Midbrain (tissue), 1 donor: ENCODE data around the gene GAPVD1.
A peak's percentile ranks its signal among the peaks of the same experiment; 100 is the strongest.
"Not testable (repeated sequence)": the region's sequence is repeated elsewhere in the genome, so short reads cannot be mapped to it uniquely, and the experiment has no call there.

Experiments used
- DNase-seq: peaks from one replicate; lab custom pipeline; 2025; lab: John Stamatoyannopoulos, UW

Gene GAPVD1

DNA sequence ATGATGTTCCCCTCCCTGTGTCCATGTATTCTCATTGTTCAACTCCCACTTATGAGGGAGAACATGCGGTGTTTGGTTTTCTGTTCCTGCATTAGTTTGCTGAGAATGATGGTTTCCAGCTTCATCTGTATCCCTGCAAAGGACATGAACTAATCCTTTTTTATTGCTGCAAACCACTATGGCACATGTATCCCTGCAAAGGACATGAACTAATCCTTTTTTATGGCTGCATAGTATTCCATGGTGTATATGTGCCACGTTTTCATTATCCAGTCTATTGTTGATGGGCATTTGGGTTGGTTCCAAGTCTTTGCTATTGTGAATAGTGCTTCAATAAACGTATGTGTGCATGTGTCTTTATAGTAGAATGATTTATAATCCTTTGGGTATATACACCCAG, 54.7 kb downstream of the GAPVD1 start:
- not testable (repeated sequence) for DNase-seq

DNA sequence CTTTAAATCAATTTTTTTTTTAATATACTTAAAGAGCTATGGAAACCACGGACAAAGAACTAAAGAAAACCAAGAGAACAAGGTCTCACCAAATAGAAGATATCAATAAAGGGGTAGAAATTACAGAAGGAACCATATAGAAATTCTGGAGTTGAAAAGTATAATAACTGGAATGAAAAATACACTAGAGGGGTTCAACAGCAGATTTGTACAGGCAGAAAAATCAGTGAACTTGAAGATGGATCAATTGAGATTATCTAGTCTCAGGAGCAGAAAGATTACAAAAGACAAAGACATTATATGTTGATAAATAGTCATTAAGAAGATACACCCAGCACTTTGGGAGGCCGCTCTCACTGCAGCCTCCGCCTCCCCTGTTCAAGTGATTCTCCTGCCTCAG, 56.1 kb downstream of the GAPVD1 start:
- no peak for DNase-seq

DNA sequence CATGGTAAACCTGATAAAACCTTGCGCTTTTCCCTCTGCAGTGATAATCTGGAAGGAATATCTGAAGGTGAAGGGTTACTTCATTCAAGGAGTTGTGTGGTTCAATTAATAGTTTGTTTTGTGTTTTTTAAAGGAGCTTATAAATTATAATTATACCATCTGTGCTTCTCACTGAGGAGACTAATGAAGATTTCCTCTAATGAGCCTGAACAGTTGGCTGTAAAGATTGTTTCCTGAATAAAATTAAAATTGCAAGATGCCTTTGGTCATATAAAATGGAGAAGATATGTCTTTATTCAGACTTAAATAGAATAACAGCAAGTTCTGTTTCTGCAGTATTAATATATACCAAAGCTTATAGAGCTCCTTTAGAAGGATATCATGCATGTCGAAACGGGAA, 59.9 kb downstream of the GAPVD1 start:
- no peak for DNase-seq

DNA sequence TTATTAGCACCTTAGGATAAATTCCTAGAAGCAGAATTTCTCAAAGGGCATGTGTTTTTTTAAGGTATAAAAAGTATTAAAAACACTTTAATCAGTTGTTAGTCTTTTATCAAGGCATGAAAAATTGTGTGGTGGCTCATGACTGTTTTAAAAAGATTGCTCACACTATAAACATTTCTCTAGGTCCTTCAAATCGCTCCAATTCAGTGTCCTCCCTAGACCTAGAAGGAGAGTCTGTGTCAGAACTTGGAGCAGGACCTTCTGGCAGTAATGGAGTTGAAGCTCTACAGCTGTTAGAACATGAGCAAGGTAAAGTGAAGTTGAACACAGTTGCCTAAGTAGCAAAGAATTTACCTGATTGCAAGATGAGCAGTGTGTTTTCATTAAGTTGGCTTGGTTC, 62.0 kb downstream of the GAPVD1 start:
- DNase-seq, result no peak

DNA sequence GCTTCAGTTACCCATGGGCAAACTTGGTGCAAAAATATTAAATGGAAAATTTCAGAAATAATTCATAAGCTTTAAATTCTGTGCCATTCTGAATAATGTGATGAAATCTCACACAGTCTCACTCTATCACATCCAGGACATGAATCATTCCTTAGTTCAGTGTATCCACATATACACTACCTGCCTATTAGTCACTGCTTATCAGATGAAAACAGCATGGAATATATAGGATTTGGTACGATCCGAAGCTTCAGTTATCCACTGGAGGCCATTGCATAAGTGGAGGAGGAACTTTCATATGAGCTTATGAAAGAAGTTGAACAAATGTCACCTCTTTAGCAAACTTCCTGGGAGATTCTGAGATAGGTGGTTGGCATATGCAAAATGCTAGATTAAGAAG, 64.2 kb downstream of the GAPVD1 start:
- DNase-seq, result no peak

DNA sequence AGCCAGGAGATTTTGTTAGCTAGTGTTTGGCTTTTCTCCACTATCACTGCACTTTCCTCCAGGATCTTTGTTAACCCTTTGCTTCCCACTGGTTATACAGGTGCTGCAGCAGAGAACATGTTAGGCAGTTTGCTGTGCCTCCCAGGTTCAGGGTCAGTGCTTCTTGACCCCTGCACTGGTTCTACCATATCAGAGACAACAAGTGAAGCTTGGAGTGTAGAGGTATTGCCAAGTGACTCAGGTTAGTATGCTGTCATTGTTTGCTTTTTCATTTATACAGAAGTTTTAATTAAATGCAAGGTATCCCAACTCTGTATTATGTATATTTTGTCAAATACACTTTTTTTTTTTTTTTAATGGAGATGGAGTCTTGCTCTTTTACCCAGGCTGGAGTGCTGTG, 68.4 kb downstream of the GAPVD1 start:
- DNase-seq, result no peak

DNA sequence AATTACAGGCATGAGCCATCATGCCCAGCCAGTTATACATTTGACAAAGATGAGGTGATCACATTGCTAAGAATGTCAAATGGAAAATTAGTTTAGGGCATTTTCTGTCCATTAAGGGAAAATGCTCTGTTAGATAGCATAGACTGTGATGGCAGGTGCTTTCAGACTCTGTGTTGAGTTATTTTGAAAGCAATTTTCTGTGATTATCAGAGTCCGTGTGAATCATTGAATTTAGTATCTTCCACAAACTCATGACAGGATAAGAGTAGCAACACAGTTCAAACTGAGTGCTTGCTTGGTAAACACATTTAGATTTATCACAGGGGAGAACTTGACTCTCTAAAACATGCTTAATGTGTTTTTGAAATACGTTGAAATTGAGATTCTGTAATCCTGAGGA, 69.0 kb downstream of the GAPVD1 start:
- DNase-seq, result no peak

DNA sequence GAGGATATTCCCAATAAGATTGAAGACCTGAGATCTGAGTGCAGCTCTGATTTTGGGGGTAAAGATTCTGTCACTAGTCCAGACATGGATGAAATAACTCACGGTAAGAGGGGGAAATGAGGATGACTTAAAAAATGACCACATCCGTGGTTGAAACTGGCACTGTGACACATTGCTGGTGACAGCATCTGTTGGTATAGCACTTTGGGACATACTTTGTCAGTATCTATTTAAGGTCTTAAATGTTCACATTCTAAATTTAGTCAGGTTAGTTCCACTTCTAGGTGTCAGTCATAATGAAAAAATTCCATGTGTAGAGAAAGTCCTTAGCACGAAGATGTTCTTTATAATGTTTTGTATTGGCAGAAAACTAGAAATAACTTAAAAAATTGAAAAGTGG, 70.9 kb downstream of the GAPVD1 start:
- no peak for DNase-seq

DNA sequence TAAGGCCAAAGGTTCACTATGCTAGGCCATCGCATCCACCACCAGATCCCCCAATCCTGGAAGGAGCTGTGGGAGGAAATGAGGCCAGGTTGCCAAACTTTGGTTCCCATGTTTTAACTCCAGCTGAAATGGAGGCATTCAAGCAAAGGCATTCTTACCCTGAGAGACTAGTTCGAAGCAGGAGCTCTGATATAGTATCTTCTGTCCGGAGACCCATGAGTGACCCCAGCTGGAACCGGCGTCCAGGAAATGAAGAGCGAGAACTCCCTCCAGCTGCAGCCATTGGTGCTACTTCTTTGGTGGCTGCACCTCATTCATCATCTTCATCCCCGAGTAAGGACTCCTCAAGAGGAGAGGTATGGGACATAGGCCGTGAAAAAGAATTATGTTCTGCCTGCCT, 75.6 kb downstream of the GAPVD1 start:
- no peak for DNase-seq

DNA sequence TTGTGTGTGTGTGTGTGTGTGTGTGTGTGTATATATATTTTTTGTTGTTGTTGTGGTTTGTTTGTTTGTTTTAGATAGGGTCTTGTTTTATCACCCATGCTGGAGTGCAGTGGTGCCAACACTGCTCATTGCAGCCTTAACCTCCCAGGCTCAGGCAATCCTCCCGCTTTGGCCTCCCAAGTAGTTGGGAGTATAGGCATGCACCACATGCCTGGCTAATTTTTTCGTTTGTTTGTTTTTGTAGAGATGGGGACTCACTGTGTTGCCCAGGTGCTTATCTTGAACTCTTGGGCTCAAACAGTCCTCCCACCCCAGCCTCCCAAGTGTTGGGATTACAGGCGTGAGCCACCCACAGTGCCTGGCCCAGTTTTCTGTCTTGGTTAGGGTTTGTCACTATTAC, 77.3 kb downstream of the GAPVD1 start:
- DNase-seq, result no peak

DNA sequence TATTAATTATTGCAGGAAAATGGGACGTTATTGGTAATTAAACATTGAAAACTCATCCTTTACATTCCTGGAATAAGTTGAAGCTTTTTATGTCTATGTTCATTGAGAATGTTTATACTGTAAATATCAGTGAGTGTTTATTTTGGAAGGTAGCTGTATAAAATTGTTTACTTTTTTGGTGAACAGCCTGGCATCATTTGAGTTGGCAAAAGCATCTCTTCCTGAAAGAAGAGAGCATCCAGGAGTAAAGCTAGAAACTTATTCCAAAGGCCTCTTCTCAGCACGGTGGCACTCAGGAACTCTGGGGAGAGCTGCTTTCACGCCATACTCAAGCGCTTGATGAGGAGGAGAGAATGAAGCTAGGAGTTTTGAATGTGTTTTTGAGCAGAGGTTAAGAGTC, 79.9 kb downstream of the GAPVD1 start:
- no peak for DNase-seq

DNA sequence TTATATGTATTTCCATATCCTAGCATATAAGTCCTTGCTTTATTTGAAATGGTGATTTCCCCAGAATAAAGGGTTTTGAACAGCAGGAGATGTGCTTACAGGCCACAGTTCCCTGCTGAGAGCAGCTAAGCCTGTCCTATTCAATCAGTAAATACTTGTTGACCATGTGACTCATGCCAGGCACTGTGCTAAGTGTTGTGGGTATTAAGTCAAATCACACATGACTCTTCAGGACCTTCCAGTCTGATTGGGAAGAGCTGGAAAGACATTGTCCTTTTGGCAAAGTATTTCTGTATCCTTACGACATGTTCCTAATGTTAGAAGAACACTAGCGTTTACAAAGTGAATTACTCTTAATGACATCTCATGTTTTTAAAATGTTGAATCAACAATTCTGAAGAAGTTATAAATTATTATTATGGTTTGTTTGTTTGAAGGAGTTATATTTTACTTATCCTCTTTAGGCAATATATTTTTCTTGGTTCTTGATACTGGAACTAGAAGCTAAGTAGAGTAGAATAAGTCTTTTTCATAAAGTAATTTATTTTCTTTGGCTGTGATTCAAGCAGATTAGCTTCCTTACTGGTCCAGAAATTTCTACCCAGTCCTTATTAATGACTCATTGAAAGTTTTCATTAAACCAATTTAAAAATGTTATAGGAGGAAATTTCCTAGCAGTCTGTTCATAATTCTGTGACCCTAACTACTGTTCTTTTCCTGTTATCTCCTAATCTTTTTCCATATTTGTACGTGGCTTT, 82.1 kb downstream of the GAPVD1 start:
- DNase-seq, result no peak

DNA sequence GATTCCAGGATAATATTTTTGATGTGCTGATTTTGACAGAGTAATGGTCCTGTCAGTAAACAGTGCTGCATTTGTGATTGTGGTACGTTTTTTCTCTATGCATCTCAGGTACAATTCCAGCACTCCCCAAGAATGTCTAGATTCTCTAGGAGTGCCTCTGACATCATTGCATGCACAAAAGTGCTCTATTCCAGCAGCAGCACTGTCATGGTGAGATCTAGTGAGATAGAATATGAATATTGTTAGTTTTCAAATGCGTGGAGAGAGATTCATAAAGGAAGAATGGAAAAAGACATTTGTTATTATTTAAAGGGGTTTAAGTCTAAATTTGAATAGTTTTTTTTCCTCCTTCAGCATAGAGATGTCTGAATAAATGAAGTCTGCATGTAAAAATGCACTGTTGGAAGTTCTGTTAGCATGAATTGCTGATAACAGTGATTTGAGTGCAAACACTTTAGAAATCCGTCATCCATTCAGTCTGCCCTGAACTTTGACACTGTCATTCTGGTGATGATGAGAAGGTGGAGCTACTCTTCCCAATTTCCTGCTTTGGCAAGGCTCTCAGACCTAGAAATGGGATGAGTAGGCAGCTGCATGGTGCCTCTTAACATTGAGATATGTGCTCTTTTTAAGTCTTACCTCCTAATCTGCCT, 84.6 kb downstream of the GAPVD1 start:
- DNase-seq, result no peak

DNA sequence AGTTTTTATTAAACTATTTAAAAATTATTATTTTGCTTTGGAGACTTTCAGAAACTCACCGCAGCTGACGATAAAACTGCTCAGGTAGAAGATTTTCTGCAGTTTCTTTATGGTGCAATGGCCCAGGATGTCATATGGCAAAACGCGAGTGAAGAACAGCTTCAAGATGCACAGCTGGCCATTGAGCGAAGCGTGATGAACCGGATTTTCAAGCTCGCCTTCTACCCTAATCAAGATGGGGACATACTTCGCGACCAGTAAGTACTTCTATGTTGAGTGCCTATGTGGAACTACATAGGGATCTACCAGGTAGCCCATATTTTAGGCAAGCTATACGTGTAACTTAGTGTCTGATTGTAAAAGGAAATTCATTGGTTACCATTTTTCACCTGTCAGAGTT, 94.0 kb downstream of the GAPVD1 start:
- no peak for DNase-seq

DNA sequence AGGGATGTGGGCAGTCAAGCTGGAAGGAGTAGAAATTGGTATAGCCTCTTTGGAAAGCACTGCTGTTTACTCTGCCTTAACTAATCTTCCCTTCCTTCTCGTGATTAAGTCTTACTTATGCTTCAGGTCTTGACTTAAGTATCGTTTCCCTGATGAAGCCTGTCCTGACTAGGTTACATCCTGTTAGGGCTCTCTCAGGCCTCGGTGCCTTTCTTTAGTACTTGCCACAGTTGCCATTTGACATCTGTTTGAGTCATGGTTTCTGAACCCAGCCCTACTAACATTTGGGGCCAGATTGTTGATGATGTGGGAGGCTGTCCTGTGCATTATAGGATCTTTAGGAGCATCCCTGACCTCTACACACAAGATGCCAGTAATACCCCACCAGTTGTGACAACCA, 94.4 kb downstream of the GAPVD1 start:
- no peak for DNase-seq

DNA sequence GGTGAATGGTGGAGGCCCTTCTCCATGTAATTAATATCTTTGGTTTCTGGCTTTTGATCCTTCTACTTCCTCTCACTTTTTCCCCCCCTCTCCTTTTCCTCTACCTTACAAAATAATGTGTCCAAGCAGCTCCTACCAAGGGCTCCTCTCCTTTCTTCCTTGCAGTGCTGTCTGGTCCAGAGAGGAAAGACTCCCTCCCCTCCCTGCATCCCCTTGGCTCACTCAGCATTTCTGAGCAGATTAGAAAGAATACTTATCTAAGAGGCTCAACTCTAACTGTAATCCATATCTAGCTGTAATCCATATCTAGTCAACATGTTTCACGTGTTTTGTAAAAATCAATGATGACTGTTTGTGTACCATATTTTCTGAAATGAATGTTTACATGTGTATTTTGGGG, 97.4 kb downstream of the GAPVD1 start:
- DNase-seq, result no peak

DNA sequence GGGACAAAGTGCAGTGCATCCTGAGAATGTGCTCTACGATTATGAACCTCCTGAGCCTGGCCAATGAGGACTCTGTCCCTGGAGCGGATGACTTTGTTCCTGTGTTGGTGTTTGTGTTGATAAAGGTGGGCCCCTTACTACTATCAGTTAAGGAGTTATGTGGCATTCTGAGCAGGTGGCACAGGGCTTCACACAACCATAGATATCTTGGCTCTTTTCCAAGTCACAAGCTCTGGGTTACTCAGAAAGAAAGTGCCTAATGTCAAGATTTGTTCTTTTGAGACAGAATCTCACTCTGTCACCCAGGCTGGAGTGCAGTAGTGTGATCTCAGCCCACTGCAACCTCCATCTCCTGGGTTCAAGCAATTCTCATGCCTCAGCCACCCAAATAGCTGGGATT, 99.0 kb downstream of the GAPVD1 start:
- no peak for DNase-seq

DNA sequence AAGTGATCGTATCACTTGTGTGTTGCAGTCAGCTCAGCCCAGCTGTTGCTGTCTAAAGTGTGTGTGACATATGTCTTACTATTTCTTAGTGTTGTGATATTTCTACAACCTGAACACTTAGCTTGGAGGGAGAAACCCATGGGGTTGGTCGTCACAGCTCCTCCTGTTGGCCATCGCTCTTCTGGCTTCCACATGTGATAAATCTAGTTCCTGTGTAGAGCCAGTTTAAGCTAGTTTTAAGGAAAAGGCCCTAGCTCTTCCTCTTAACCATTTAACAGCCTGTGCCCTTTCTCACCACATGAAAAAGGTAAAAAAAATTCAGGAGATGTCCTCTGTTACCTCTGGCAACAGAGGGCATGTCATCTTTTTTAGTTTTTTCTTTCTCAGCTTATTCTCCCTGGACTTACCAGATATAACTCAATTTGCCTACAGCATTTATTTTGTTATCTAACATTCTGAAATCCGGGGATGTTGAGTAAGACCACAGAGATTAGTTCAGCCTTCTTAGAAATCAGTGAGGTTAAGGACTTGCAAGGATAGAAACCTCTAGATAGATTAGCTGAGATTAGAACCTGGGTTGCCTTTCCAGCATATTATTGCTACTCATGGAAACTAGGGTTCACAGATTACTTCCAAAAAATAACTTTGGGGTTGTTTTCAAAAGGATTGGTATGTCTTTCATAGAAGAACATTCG, 100.4 kb downstream of the GAPVD1 start:
- no peak for DNase-seq

DNA sequence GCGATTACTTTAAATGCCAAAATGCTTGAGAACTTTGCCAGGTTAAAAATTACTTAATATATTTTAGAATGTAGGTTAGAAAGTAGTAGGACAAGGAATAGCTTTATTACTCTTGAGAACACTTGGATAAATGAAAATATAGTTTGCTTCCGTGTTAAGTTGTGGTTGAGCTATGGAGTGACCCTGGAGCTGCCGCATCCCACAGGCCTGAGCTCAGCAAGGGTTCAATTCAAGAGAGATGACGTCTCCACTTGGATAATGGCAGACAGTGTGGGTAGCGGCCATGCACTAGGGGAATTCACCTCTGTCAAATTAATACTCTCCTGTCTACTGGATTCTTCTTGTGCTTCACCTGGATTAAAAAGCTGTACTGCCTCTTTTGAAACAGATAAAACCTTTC, 105.0 kb downstream of the GAPVD1 start:
- DNase-seq, result no peak

DNA sequence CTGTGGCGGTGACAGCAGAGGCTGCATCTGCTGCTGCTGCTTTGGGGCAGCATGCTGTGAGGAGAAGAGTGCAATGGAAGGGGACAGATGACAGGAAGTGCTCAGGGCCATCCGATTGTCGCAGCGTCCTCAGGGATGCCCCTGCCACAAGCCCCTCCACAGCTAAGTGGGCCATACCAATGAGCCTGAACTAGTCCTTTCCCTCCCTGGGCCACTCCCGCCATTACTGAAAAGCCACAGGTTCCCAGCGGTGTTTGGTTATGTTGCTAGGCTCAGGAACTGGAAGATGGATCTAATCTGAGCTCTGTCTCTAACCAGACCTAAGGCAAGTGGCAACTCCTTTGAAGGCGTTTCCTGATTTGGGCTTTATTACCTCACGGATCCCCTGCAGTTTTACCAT, 109.2 kb downstream of the GAPVD1 start:
- no peak for DNase-seq

DNA sequence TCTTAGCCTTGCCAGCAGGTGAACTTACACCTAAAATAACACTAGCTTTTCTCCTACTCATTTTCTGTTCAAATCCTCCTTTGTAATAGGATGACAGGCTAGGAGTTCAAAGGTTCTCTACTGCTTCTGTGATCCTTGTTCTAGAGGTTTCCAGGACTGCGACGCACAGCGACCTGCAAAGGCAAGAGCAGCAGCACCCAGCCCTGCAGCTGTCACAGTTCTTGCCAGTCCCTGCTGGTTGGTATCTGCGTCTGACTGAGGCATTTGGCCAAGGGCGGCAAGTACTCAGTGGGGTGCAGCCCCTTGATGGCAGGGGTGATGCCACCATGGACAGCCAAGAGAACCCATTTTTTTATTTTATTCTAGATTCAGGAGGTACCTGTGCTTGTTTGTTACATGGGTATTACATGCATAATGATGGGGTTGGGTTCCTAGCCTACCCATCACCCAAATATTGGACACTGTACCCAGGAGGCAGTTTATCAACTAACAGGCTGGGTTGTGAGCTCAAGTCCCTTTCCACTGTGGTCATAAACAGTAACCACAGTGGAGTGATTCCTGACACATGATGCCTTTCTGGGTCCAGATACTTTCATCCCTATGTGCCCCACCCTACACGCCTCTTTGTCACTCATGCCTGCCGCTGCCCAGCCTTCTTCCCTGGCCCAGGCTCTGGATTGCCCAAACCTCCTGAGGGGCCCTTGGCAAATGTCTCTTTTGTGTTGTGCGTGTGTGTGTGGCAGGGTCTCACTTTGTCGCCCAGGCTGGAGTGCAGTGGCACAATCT, 111.0 kb downstream of the GAPVD1 start:
- DNase-seq, result no peak

DNA sequence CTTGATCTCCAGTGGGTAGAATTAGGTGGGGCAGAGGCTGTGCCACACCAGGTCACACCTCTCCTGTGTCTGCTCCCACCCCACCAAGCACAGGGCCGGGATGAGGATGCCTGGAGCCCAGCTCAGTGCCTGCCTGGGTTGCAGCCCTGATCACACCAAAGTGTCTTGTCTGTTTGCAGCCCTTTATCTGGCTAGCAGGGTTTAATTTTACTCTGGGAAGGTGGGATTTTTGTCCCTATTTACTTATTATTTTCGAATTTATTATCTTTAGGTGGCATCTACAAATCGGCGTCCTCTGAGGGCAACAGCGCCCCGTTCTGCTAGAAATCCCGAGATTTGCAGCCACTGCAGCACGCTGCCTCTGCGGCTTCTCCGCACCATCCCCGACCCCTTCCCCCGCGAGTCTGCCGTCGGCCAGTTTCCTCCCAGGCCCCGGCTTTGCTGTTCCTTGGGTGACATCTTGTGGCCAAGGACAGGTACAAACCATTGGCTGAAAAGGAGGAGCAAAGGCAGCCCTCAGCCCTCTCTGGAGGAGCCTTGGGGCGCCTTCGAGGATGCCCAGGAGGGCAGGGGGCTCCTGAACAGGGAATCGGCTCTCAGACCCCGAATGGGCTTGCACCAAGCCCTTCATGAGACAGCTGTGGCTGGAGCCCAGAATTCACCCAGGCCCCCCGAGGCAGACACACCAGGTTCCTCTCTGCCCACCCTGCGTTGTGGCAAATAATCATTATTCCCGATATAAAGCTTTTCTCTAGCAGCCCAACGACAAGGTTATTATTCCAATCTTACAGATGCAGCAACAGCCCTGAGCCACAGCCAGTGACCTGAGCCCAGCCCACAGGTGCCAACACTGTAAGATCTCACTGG, 113.0 kb downstream of the GAPVD1 start:
- DNase-seq, result peak; percentile 57
